IMR-90 (cell line): ENCODE results near the gene PGPEP1. TPM values are rescaled to one million over a fixed set of nuclear protein-coding genes. Genes with fewer than 3 reads are reported as not detected.

ENCODE experiments used
- ATAC-seq: fragments of 200-7000 bp; cut with Tn5 transposase; 2 replicates; pipeline ENCODE4 v1.9.1; 2020; ENCODE audit warnings: low read depth, mild to moderate bottlenecking, moderate library complexity
- BruUV-seq: library from RNA; stranded (reverse); fragments of 400-500 nt; replicated peaks from 2 replicates; lab custom pipeline; 2021; lab: Mats Ljungman, UMichigan
- CTCF ChIA-PET: fragments of 300-600 bp; formaldehyde crosslinking; extraction: SDS; loops from one replicate; lab custom pipeline; 2021; ENCODE audit warnings: antibody characterized with exemption; lab: Yijun Ruan, JAX
- POLR2A ChIA-PET: fragments of 300-600 bp; sonication (Branson Sonifier 250); formaldehyde crosslinking; loops from one replicate; lab custom pipeline; 2022; ENCODE audit warnings: antibody characterized with exemption; ENCODE audit not compliant: unreplicated experiment; lab: Charles Lee
- DNase-seq: peaks from one replicate; pipeline ENCODE4 v3.0.0; 2013
- H2AFZ ChIP-seq: replicated peaks from 2 replicates; pipeline ENCODE3; 2013; ENCODE audit warnings: low read length, mild to moderate bottlenecking; ENCODE audit not compliant: poor library complexity
- H2AK5ac ChIP-seq: 2 replicates; pipeline ENCODE4 v1.6.1; 2013; ENCODE audit warnings: low read depth, low read length, inconsistent platforms
- H2AK9ac ChIP-seq: replicated peaks from 2 replicates; pipeline ENCODE3; 2013; ENCODE audit warnings: mild to moderate bottlenecking, low read depth, low read length, moderate library complexity; ENCODE audit not compliant: poor library complexity
- H2BK120ac ChIP-seq: 2 replicates; pipeline ENCODE4 v1.6.1; 2013; ENCODE audit warnings: low read depth, low read length, inconsistent platforms
- H2BK15ac ChIP-seq: 3 replicates; pipeline ENCODE4 v1.6.1; 2013; ENCODE audit warnings: low read depth, low read length, inconsistent platforms
- H2BK20ac ChIP-seq: 2 replicates; pipeline ENCODE4 v1.6.1; 2013; ENCODE audit warnings: low read depth, mild to moderate bottlenecking, inconsistent platforms, low read length, moderate library complexity
- H2BK5ac ChIP-seq: 2 replicates; pipeline ENCODE4 v1.6.1; 2013; ENCODE audit warnings: mild to moderate bottlenecking, low read depth, low read length, inconsistent platforms; ENCODE audit not compliant: poor library complexity, severe bottlenecking
- H3K14ac ChIP-seq: replicated peaks from 2 replicates; pipeline ENCODE4 v1.6.1; 2013; ENCODE audit warnings: low read depth, low read length, inconsistent platforms
- H3K18ac ChIP-seq: 2 replicates; pipeline ENCODE4 v1.6.1; 2013; ENCODE audit warnings: low read depth, low read length, control low read depth
- H3K23ac ChIP-seq: 2 replicates; pipeline ENCODE4 v1.6.1; 2013; ENCODE audit warnings: low read depth, low read length, inconsistent platforms
- H3K27ac ChIP-seq: 2 replicates; pipeline ENCODE4 v1.5.1; 2013; ENCODE audit warnings: mild to moderate bottlenecking, control low read depth, low read length; ENCODE audit not compliant: insufficient read depth
- H3K27me3 ChIP-seq: 2 replicates; pipeline ENCODE4 v1.6.1; 2013; ENCODE audit warnings: low read length; ENCODE audit not compliant: control insufficient read depth, insufficient read depth
- H3K36me3 ChIP-seq: 2 replicates; pipeline ENCODE4 v1.6.1; 2013; ENCODE audit warnings: low read length, mixed read lengths; ENCODE audit not compliant: control insufficient read depth, insufficient read depth
- H3K4ac ChIP-seq: 2 replicates; pipeline ENCODE4 v1.6.1; 2013; ENCODE audit warnings: low read depth, low read length, inconsistent platforms
- H3K4me1 ChIP-seq: 2 replicates; pipeline ENCODE4 v1.6.1; 2013; ENCODE audit warnings: low read length, mixed read lengths; ENCODE audit not compliant: control insufficient read depth, insufficient read depth
- H3K4me2 ChIP-seq: 2 replicates; pipeline ENCODE4 v1.6.1; 2013; ENCODE audit warnings: low read depth, mild to moderate bottlenecking, control low read depth, low read length, moderate library complexity
- H3K4me3 ChIP-seq: 2 replicates; pipeline ENCODE4 v1.5.1; 2013; ENCODE audit warnings: low read depth, mild to moderate bottlenecking, control low read depth, low read length, moderate library complexity; ENCODE audit not compliant: insufficient read depth
- H3K56ac ChIP-seq: 2 replicates; pipeline ENCODE4 v1.6.1; 2013; ENCODE audit warnings: low read length, inconsistent platforms; ENCODE audit not compliant: insufficient read depth; ENCODE audit errors: extremely low read depth
- H3K79me1 ChIP-seq, 2 experiments: 2 replicates each; pipeline ENCODE4 v1.6.1; 2013; ENCODE audit warnings: low read length in 2 of 2, inconsistent platforms in 1 of 2, low read depth in 1 of 2
- H3K9ac ChIP-seq: 2 replicates; pipeline ENCODE4 v1.6.1; 2013; ENCODE audit warnings: low read depth, low read length, control low read depth
- H3K9me1 ChIP-seq: 2 replicates; pipeline ENCODE4 v1.6.1; 2013; ENCODE audit warnings: low read length, inconsistent platforms; ENCODE audit not compliant: insufficient read depth
- H3K9me3 ChIP-seq: 2 replicates; pipeline ENCODE4 v1.6.1; 2013; ENCODE audit warnings: low read length; ENCODE audit not compliant: control insufficient read depth, insufficient read depth
- H4K20me1 ChIP-seq: 2 replicates; pipeline ENCODE4 v1.6.1; 2013; ENCODE audit warnings: low read length, inconsistent platforms; ENCODE audit not compliant: insufficient read depth
- H4K5ac ChIP-seq: 2 replicates; pipeline ENCODE4 v1.6.1; 2013; ENCODE audit warnings: mild to moderate bottlenecking, low read depth, low read length, control low read depth
- H4K8ac ChIP-seq, 2 experiments: 2 replicates each; pipeline ENCODE4 v1.6.1; 2013; ENCODE audit warnings: low read depth in 2 of 2, low read length in 2 of 2, control low read depth in 1 of 2, inconsistent platforms in 1 of 2
- H4K91ac ChIP-seq: 2 replicates; pipeline ENCODE4 v1.6.1; 2013; ENCODE audit warnings: low read depth, low read length, inconsistent platforms; ENCODE audit not compliant: insufficient read depth
- BHLHE40 ChIP-seq: fragments of 150-350 bp; IDR thresholded peaks from 2 replicates; pipeline ENCODE4 v1.6.1; 2016; ENCODE audit warnings: mild to moderate bottlenecking, low read depth, low read length
- ELK1 ChIP-seq: fragments of 150-350 bp; IDR thresholded peaks from 2 replicates; pipeline ENCODE4 v1.6.1; 2016; ENCODE audit warnings: low read depth, mild to moderate bottlenecking, low read length, moderate library complexity, borderline replicate concordance
- MAFK ChIP-seq: IDR thresholded peaks from 2 replicates; pipeline ENCODE4 v1.6.1; 2012; ENCODE audit warnings: low read depth, low read length, improper control_type of control experiment
- NFE2L2 ChIP-seq: fragments of 150-350 bp; IDR thresholded peaks from 2 replicates; pipeline ENCODE4 v1.6.1; 2016; ENCODE audit warnings: low read depth, mild to moderate bottlenecking, low read length
- RCOR1 ChIP-seq: IDR thresholded peaks from 2 replicates; pipeline ENCODE4 v1.6.1; 2012; ENCODE audit warnings: mild to moderate bottlenecking, low read length, improper control_type of control experiment; ENCODE audit not compliant: insufficient replicate concordance
- WGBS, 2 experiments: methylation state at CpG; one replicate each; pipeline versions ENCODE4 v1.1.5 to v1.1.7; 2013; ENCODE audit warnings: missing lambda C conversion rate in 2 of 2; ENCODE audit not compliant: insufficient read length in 1 of 2; ENCODE audit errors: extremely low coverage in 2 of 2; 5-methylcytosine and 5-hydroxymethylcytosine counted together
- dilution Hi-C: fragments of 300-500 bp; cut with HindIII; formaldehyde crosslinking; loops from one replicate; pipeline ENCODE4 v1.14.3; 2018; ENCODE audit warnings: low sequenced_read_pairs; ENCODE audit not compliant: unreplicated experiment
- in situ Hi-C: fragments of 300-500 bp; cut with MboI; formaldehyde crosslinking; loops from 3 replicates; pipeline ENCODE4 v1.14.3; 2019; ENCODE audit warnings: low sequenced_read_pairs, inconsistent platforms, mixed read lengths
- intact Hi-C: fragments of 100-400 bp; cut with micrococcal nuclease; formaldehyde crosslinking; loops from 2 replicates; pipeline ENCODE4 v1.10.0; 2022
- polyA plus RNA-seq, 3 experiments: library from polyadenylated mRNA; depleted of rRNA; stranded (reverse); fragments of >200 nt; gene quantifications; 2 replicates each; pipeline ENCODE4 v1.2.3, GENCODE V29; 2012; ENCODE audit warnings: low replicate concordance in 1 of 3
- total RNA-seq: library from RNA; depleted of rRNA; stranded (reverse); fragments of >200 nt; gene quantifications from 2 replicates; pipeline ENCODE4 v1.2.3, GENCODE V29; 2012

PGPEP1 gene
- total and polyA plus RNA-seq, 2 of the 4 experiments (the other 2 are of a cell fraction) = 11.8 to 14.3 TPM

GRCh38 chr19:18310118-18310909, 30.1 kb upstream of the PGPEP1 start:
- H3K4me3 ChIP-seq = no peak overlapping the region
- H4K20me1 ChIP-seq = no peaks in the 10 kb centered on the region
- in situ Hi-C loops (no loop called here), intact Hi-C loops (no loop called here), dilution Hi-C loops (no loop called here)
- ATAC-seq = no peak
- TF ChIP-seq RCOR1 (no peak), ELK1 (no peak), MAFK (no peak), BHLHE40 (no peak), NFE2L2 (no peak)
- WGBS, 2 experiments = 87% methylated on average over 18 of the region's 23 CpGs; no CpG with 5 or more reads in 1 of the 2 experiments
- no peak for DNase-seq
- H3K56ac ChIP-seq = no peak overlapping the region
- no peak overlapping the region for H3K9ac ChIP-seq
- H2AK9ac ChIP-seq = no peak overlapping the region
- no peak overlapping the region for H2AFZ ChIP-seq
- no peak overlapping the region for H3K4ac ChIP-seq
- peaks cover 6% of the 10 kb centered on the region; the same call in 1 of the 2 replicates for H3K4me1 ChIP-seq
- H3K23ac ChIP-seq = no peak overlapping the region
- no peak overlapping the region for H4K5ac ChIP-seq
- H3K79me1 ChIP-seq = peaks cover 8 to 40% of the 10 kb centered on the region in 2 experiments
- H3K9me3 ChIP-seq = no peaks in the 10 kb centered on the region
- no peak overlapping the region for H2BK120ac ChIP-seq
- H3K27ac ChIP-seq = no peak overlapping the region
- H2BK5ac ChIP-seq = no peak overlapping the region
- BruUV-seq = no TSS peak
- H3K14ac ChIP-seq = no peak overlapping the region
- CTCF ChIA-PET = no interaction called here
- H2BK15ac ChIP-seq = no peak overlapping the region
- H3K9me1 ChIP-seq = 0 out of 2 replicates have a peak, but pooled peaks cover 3% of the 10 kb centered on the region
- H2AK5ac ChIP-seq = no peak overlapping the region
- POLR2A ChIA-PET = no interaction called here
- H4K91ac ChIP-seq = no peak overlapping the region
- H3K18ac ChIP-seq = no peak overlapping the region
- H4K8ac ChIP-seq = no peak overlapping the region
- no peaks in the 10 kb centered on the region for H3K27me3 ChIP-seq
- no peak overlapping the region for H2BK20ac ChIP-seq
- H3K36me3 ChIP-seq = peaks cover 36% of the 10 kb centered on the region
- H3K4me2 ChIP-seq = no peak overlapping the region
